ENCODE results near the gene PDE4B. TPM values are rescaled to one million over a fixed set of nuclear protein-coding genes. Genes with fewer than 3 reads are reported as not detected.

PDE4B gene
- total and polyA plus RNA-seq, 2 donors from 2014 or later, result 2.0 to 8.7 TPM

GRCh38 chr1:66258404-66259105 lies 465.9 kb downstream of the PDE4B start:
- Histone ChIP-seq H3K4me1 (ENCODE audit: control insufficient read depth in 2 of 3, insufficient read depth in 2 of 3, low read depth in 1 of 3, low read length in 3 of 3) (no peaks in the 10 kb centered on the region), H3K4me3 (ENCODE audit: low read length in 3 of 3) (no peak overlapping the region), H3K9ac (ENCODE audit: low read length in 3 of 3) (no peak overlapping the region), H3K9me3 (ENCODE audit: control insufficient read depth in 2 of 3, insufficient read depth in 1 of 3, low read length in 3 of 3) (no peaks in the 10 kb centered on the region), H3K27ac (ENCODE audit: low read depth in 2 of 2, low read length in 2 of 2) (no peak overlapping the region), H3K36me3 (ENCODE audit: control insufficient read depth in 2 of 3, insufficient read depth in 3 of 3, low read length in 3 of 3) (no peaks in the 10 kb centered on the region), H3K27me3 (ENCODE audit: control insufficient read depth, insufficient read depth, low read length) (no peaks in the 10 kb centered on the region)
- TF ChIP-seq, protein P1, sequence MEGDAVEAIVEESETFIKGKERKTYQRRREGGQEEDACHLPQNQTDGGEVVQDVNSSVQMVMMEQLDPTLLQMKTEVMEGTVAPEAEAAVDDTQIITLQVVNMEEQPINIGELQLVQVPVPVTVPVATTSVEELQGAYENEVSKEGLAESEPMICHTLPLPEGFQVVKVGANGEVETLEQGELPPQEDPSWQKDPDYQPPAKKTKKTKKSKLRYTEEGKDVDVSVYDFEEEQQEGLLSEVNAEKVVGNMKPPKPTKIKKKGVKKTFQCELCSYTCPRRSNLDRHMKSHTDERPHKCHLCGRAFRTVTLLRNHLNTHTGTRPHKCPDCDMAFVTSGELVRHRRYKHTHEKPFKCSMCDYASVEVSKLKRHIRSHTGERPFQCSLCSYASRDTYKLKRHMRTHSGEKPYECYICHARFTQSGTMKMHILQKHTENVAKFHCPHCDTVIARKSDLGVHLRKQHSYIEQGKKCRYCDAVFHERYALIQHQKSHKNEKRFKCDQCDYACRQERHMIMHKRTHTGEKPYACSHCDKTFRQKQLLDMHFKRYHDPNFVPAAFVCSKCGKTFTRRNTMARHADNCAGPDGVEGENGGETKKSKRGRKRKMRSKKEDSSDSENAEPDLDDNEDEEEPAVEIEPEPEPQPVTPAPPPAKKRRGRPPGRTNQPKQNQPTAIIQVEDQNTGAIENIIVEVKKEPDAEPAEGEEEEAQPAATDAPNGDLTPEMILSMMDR (IDR thresholded peaks at IDR 0.05; ENCODE audit: borderline replicate concordance, extremely low read depth, insufficient read depth), result no peak
- FAIRE-seq (no peak), DNase-seq (peak in 1 of 5 donors; percentile 30)
- intact Hi-C loops (cut with DNase I), result no loop called here

GRCh38 chr1:66261364-66261763 lies 468.7 kb downstream of the PDE4B start:
- no peak overlapping the region for H3K9ac ChIP-seq (ENCODE audit: low read length in 3 of 3)
- intact Hi-C loops (cut with DNase I), result no loop called here
- DNase-seq, result peak in 1 of 5 donors; percentile 15

DNA sequence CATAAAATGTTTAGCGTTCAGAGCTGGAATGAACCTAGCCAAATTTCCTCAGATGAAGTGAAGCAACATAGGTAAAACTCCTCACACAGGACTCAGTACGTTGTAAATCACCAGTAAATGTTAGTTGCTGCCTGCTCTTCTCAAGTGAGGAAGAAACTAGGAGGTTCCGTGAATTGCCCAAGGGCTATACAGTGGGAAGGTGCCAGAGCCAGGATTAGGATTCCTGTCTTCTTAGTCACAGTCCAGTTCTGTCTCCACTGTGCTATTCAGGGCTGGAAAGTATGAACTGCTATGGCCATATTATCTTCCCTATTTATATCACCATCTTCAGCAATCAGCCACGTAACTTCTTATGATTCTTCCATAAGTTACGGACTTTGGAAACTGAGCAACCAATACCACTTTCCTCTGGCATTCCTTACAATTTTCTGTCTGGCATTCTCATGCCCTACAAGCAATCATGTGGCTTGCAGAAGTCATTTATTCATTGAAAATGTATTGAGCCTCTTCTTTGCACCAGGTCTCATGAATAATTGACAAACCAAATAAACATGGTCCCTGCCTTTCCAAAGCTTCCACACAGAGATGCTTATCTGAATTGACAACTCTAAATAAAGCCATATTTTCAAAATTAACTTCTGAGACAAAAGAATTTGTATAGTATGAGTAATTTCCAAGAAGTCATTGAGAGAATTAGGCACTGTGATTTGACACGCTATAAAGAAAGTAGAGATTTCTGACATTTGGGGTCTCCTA lies 469.7 kb downstream of the PDE4B start:
- no peak for FAIRE-seq
- no peaks in the 10 kb centered on the region for H3K4me1 ChIP-seq (ENCODE audit: control insufficient read depth in 2 of 3, insufficient read depth in 2 of 3, low read depth in 1 of 3, low read length in 3 of 3)
- H3K9me3 ChIP-seq (ENCODE audit: control insufficient read depth in 2 of 3, insufficient read depth in 1 of 3, low read length in 3 of 3), result no peaks in the 10 kb centered on the region
- intact Hi-C loops (cut with DNase I), result no loop called here
- H3K4me3 ChIP-seq (ENCODE audit: low read length in 3 of 3), result no peak overlapping the region
- no peaks in the 10 kb centered on the region for H3K36me3 ChIP-seq (ENCODE audit: control insufficient read depth in 2 of 3, insufficient read depth in 3 of 3, low read length in 3 of 3)
- TF ChIP-seq, protein P1 (IDR thresholded peaks at IDR 0.05; ENCODE audit: borderline replicate concordance, extremely low read depth, insufficient read depth), result no peak
- no peak overlapping the region for H3K27ac ChIP-seq (ENCODE audit: low read depth in 2 of 2, low read length in 2 of 2)
- no peak for DNase-seq
- no peaks in the 10 kb centered on the region for H3K27me3 ChIP-seq (ENCODE audit: control insufficient read depth, insufficient read depth, low read length)
- H3K9ac ChIP-seq (ENCODE audit: low read length in 3 of 3), result no peak overlapping the region

More at GRCh38 chr1:66261364-66261763, 468.7 kb downstream of the PDE4B start:
- TF ChIP-seq, protein P1 (IDR thresholded peaks at IDR 0.05; ENCODE audit: borderline replicate concordance, extremely low read depth, insufficient read depth), result no peak
- H3K36me3 ChIP-seq (ENCODE audit: control insufficient read depth in 2 of 3, insufficient read depth in 3 of 3, low read length in 3 of 3), result no peaks in the 10 kb centered on the region
- FAIRE-seq, result no peak
- no peaks in the 10 kb centered on the region for H3K9me3 ChIP-seq (ENCODE audit: control insufficient read depth in 2 of 3, insufficient read depth in 1 of 3, low read length in 3 of 3)
- no peaks in the 10 kb centered on the region for H3K27me3 ChIP-seq (ENCODE audit: control insufficient read depth, insufficient read depth, low read length)
- H3K4me3 ChIP-seq (ENCODE audit: low read length in 3 of 3), result no peak overlapping the region
- no peak overlapping the region for H3K27ac ChIP-seq (ENCODE audit: low read depth in 2 of 2, low read length in 2 of 2)
- no peaks in the 10 kb centered on the region for H3K4me1 ChIP-seq (ENCODE audit: control insufficient read depth in 2 of 3, insufficient read depth in 2 of 3, low read depth in 1 of 3, low read length in 3 of 3)

All from kidney (tissue), 14 donors.